ENCODE data around the gene NDUFAF8.

GRCh38 chr17:81222620-81222905 lies 16.6 kb upstream of the NDUFAF8 start:
- TF ChIP-seq CTCF (conservative IDR thresholded peaks at IDR 0.05) (no peak), ZFX (IDR thresholded peaks at IDR 0.05) (no peak)
